A549 (cell line): ENCODE data around the gene SLC34A1.

Experiments
- BHLHE40 ChIP-seq: IDR thresholded peaks from 2 replicates; pipeline ENCODE4 v1.6.1; 2012; ENCODE audit warnings: low read depth, low read length, inconsistent platforms
- POLR2A ChIP-seq: IDR thresholded peaks from 2 replicates; pipeline ENCODE4 v1.6.1; 2012; ENCODE audit warnings: mild to moderate bottlenecking, low read length
- RAD21 ChIP-seq, 2 experiments: fragments of >200 bp in 1 of 2; sonication (Bioruptor Twin) in 1 of 2; formaldehyde crosslinking in 1 of 2; IDR thresholded peaks in 1 of 2; conservative IDR thresholded peaks in 1 of 2; 2 replicates in 1 of 2; 3 replicates in 1 of 2; pipeline ENCODE4 v1.6.1; 2012 to 2018; ENCODE audit warnings: inconsistent platforms in 1 of 2
- RARB ChIP-seq: fragments of 250-450 bp; sonication (Bioruptor Pico); IDR thresholded peaks from 2 replicates; pipeline ENCODE4 v1.8.0; 2021; ENCODE audit warnings: mild to moderate bottlenecking, moderate library complexity
- SMC3 ChIP-seq: fragments of >200 bp; sonication (Bioruptor Twin); formaldehyde crosslinking; IDR thresholded peaks from 3 replicates; pipeline ENCODE4 v1.6.1; 2018; ENCODE audit warnings: inconsistent platforms
- TF ChIP-seq, protein P1 (sequence below): fragments of >200 bp; sonication (Bioruptor Twin); formaldehyde crosslinking; IDR thresholded peaks from 3 replicates; pipeline ENCODE4 v1.5.1; 2016

DNA sequence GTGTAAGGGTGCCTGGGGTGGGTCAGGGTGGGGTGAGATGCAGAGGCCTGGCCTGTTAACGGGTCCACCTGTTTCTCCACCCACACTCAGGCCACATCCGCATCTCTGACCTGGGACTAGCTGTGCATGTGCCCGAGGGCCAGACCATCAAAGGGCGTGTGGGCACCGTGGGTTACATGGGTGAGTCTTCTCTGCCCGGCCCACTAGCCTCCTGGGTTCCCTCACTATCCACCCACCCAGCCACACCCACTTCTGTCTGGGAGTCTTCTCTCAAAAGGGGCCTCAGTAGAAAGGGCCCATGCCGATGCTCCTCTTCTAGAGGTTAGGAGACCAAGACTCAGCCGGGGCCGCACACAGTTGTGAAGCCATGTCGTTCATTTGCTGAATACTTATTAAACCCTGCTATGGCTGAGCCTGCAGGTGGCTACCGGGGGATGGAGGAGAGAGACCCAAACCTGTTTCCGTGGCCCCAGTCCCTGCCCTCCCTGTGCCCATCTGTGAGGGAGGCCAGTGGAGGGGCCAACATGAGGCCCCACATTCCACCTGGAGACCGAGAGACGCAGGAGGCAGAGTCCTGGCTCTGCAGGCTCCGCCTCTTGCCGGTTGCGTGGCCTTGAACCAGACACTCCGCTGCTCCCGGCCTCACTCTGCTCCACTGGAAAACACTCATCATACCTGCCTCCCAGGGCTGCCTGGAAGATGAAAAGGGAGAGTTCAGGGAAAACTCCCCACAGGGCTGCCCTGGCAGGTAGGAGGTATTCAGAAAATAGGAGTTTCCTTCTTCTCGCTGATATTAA, 50.9 kb downstream of the SLC34A1 start:
- TF ChIP-seq SMC3 (no peak), POLR2A (no peak), RAD21 (conservative IDR thresholded peaks at IDR 0.05 in 1 of 2, IDR thresholded peaks at IDR 0.05 in 1 of 2) (no peak), RARB (CRISPR knock-in tag) (no peak), BHLHE40 (no peak)
- TF ChIP-seq, protein P1, sequence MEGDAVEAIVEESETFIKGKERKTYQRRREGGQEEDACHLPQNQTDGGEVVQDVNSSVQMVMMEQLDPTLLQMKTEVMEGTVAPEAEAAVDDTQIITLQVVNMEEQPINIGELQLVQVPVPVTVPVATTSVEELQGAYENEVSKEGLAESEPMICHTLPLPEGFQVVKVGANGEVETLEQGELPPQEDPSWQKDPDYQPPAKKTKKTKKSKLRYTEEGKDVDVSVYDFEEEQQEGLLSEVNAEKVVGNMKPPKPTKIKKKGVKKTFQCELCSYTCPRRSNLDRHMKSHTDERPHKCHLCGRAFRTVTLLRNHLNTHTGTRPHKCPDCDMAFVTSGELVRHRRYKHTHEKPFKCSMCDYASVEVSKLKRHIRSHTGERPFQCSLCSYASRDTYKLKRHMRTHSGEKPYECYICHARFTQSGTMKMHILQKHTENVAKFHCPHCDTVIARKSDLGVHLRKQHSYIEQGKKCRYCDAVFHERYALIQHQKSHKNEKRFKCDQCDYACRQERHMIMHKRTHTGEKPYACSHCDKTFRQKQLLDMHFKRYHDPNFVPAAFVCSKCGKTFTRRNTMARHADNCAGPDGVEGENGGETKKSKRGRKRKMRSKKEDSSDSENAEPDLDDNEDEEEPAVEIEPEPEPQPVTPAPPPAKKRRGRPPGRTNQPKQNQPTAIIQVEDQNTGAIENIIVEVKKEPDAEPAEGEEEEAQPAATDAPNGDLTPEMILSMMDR = no peak
